ENCODE results near the gene NDUFS4.

- no peak for TF ChIP-seq CTCF (IDR thresholded peaks at IDR 0.05)
- no peak for TF ChIP-seq POLR2A (IDR thresholded peaks at IDR 0.05)
- no peak for TF ChIP-seq POLR2AphosphoS5 (IDR thresholded peaks at IDR 0.05; ENCODE audit: insufficient read depth in 1 of 2, low read depth in 1 of 2)
Measured at GRCh38 chr5:53582225-53582624, 21.8 kb downstream of the NDUFS4 start.

Data from vagina (tissue), 2 donors.